Fibroblast of the aortic adventitia (primary cell): ENCODE results near the gene IGSF9B. TPM values are rescaled to one million over a fixed set of nuclear protein-coding genes. Genes with fewer than 3 reads are reported as not detected.

Experiments used
- DNase-seq: peaks from one replicate; pipeline ENCODE4 v3.0.0-alpha.2; 2010; ENCODE audit warnings: low read depth
- H3K4me3 ChIP-seq: 2 replicates; pipeline ENCODE4 v1.5.1; 2011; ENCODE audit warnings: low read depth, mild to moderate bottlenecking, control low read depth, low read length, moderate library complexity
- total RNA-seq: library from RNA; depleted of rRNA; stranded (reverse); fragments of >200 nt; gene quantifications from 2 replicates; pipeline ENCODE4 v1.2.3, GENCODE V29; 2012; ENCODE audit warnings: low replicate concordance
- TF ChIP-seq, protein P1 (sequence below): IDR thresholded peaks from 2 replicates; pipeline ENCODE4 v1.5.1; 2011; ENCODE audit warnings: mild to moderate bottlenecking, low read length, control low read depth, inconsistent platforms; ENCODE audit not compliant: insufficient read depth

IGSF9B gene
- total RNA-seq, 1 donor, result 3.2 TPM

GRCh38 chr11:133929401-133930052 lies 27.2 kb downstream of the IGSF9B start:
- H3K4me3 ChIP-seq, result no peak overlapping the region
- DNase-seq, result no peak
- TF ChIP-seq, protein P1, sequence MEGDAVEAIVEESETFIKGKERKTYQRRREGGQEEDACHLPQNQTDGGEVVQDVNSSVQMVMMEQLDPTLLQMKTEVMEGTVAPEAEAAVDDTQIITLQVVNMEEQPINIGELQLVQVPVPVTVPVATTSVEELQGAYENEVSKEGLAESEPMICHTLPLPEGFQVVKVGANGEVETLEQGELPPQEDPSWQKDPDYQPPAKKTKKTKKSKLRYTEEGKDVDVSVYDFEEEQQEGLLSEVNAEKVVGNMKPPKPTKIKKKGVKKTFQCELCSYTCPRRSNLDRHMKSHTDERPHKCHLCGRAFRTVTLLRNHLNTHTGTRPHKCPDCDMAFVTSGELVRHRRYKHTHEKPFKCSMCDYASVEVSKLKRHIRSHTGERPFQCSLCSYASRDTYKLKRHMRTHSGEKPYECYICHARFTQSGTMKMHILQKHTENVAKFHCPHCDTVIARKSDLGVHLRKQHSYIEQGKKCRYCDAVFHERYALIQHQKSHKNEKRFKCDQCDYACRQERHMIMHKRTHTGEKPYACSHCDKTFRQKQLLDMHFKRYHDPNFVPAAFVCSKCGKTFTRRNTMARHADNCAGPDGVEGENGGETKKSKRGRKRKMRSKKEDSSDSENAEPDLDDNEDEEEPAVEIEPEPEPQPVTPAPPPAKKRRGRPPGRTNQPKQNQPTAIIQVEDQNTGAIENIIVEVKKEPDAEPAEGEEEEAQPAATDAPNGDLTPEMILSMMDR, result no peak

DNA sequence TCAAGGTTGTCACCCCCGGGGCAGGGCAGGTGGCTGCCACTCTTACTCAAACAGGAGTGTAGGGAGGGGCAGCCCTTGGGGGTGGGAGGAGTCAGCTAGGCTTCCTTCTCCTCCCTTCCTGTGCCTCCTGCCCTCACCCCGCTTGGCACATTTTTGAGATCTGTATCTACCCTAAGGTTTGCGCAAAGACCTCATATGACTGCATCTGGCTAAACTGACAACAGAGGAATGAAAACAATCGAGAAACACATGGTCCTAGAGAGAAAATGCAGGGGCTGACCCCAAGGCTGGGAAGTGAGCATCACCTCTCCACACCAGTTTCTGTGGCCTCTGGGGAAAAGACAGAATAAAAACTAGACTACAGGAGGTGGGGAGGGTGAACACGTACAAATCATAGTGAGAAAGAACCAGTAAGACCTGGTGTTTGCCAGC lies 28.1 kb downstream of the IGSF9B start:
- peak; percentile 9 for DNase-seq
- TF ChIP-seq, protein P1, result no peak
- no peak overlapping the region for H3K4me3 ChIP-seq

DNA sequence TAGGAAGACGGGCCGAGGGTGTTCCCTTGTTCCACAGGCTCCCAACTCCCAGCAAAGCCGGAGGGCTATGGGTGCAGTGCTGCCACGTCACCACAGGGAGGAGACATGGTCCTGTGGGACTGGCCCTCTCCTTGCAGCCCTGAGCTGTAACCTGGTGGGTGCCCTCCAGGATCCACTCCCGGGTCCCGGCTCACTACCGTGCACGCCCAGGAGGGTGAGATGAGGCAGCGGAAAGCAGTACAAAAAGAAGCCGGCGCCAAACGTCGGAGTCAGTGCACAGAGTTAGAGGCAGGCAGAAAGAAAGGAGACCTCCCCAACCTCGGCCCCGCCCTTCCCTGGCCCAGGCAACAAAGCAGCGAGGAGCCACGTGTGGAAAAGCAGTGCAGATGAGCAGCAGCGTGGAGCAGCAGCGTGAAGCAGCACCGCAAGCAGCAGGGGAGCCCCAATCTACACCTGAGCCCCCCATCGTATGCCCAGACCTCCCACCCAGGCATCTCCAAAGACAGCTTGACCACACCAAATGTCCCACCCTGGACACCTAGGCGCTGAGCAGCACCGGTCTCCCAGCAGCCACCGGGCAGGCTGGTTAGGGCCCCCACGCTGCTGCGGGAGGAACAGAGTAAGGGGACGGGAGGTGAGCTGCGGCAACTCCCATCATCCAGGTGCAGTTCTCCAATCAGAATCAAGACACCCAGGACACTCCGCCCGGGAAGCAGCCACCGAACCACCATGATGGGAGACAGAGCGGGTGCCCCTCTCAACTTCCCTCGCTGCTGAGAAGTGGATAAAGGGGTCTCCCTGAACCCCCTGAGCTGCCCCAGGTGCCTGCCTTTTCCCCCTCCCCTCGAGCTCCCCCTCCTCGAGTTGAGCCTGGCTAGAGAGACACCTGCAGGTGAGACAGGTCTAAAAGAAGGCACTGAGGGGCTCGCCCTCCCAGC lies 28.8 kb downstream of the IGSF9B start:
- peak; percentile 63 for DNase-seq
- peak overlapping the region; percentile 1 for H3K4me3 ChIP-seq
- TF ChIP-seq, protein P1, result peak; percentile 93

- no peak overlapping the region for H3K4me3 ChIP-seq
- DNase-seq, result no peak
- TF ChIP-seq, protein P1, result no peak
These were observed 30.1 kb downstream of the IGSF9B start for GRCh38 chr11:133926466-133927246.

DNA sequence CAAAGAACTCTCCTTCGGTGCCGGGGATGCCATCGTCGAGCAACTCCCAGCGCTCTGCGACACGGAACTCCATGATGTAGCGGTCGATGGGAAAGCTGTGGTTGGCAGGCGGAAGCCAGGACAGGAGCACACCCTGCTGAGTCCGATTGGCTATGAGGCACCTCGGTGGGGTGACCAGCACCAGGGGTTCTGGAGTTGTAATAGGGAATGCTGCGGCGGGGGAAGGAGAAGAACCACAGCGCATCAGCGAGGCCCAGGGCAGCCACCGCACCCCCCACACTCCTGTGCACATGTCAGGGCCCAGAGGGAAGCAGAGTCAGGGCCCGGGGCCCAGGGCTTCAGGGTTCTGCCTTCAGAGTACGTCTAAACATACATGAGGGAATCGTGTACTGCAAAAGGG lies 31.0 kb downstream of the IGSF9B start:
- TF ChIP-seq, protein P1, result no peak
- H3K4me3 ChIP-seq, result no peak overlapping the region
- no peak for DNase-seq

DNA sequence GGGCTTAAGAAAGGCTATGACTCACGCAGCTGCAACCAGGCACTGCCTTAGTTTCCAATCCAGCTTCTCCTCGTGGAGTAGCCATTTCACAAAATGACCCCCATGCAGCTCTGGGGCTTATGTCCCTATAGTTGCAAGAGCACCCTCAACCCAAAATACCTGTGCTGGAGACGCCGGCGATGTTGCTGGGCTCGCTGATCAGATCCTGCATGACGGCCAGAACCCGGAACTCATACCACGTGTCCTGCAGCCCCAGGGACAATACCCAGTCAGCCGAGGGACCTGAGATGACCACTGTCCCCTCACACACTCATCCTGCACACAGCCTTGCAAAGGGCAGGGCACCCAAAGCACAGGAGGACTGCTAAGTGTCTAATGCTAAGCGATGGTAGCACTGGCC lies 32.1 kb downstream of the IGSF9B start:
- no peak for DNase-seq
- H3K4me3 ChIP-seq, result no peak overlapping the region
- TF ChIP-seq, protein P1, result no peak
